ENCODE measurements around the gene TDP1.
A peak's percentile ranks its signal among the peaks of the same experiment; 100 is the strongest.

TDP1 gene

DNA sequence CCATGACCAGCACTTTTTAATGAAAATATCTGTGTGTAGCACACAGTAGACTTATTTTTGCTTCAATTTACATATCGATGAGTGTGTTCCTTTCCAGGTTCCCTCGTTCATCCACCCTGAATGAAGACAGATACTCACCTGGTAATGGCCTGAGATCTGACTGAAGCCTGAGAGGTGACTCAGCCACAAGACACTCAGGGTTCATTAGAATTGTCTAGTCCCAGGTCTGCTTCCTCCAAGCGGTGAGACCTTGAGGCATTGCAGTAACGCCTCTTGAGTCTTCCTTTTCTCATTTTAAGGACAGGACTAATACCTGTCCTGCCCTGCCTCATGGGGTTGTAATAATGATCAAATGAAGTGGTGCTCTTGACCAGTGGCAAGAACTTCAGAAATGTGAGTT lies 94.5 kb downstream of the TDP1 start:
- no peak overlapping the region for H3K4me3 ChIP-seq (ENCODE audit: control insufficient read depth, low read depth, low read length)
- TF ChIP-seq, protein P1, sequence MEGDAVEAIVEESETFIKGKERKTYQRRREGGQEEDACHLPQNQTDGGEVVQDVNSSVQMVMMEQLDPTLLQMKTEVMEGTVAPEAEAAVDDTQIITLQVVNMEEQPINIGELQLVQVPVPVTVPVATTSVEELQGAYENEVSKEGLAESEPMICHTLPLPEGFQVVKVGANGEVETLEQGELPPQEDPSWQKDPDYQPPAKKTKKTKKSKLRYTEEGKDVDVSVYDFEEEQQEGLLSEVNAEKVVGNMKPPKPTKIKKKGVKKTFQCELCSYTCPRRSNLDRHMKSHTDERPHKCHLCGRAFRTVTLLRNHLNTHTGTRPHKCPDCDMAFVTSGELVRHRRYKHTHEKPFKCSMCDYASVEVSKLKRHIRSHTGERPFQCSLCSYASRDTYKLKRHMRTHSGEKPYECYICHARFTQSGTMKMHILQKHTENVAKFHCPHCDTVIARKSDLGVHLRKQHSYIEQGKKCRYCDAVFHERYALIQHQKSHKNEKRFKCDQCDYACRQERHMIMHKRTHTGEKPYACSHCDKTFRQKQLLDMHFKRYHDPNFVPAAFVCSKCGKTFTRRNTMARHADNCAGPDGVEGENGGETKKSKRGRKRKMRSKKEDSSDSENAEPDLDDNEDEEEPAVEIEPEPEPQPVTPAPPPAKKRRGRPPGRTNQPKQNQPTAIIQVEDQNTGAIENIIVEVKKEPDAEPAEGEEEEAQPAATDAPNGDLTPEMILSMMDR (IDR thresholded peaks at IDR 0.05; ENCODE audit: control insufficient read depth, insufficient read depth, low read depth, low read length, missing control alignments), result no peak
- DNase-seq (ENCODE audit: low read depth), result no peak

DNA sequence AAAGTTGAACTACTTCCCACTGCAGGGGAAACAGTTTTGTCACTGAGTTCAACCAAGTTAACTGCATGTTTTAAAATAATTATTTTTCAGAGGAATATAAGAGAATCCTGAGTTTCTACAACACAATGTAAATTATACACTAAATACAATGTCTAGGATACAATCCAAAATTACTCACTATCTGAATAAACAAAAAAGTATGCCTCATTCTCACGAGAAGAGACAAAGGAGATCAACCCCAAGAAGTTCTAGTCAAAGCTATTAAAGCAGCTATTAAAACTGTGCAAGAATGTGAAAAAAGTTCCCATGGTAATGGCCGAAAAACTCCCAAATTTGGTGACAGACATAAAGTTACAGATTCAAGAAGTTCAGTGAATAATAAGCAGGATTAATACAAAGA lies 97.3 kb downstream of the TDP1 start:
- TF ChIP-seq, protein P1 (IDR thresholded peaks at IDR 0.05; ENCODE audit: control insufficient read depth, insufficient read depth, low read depth, low read length, missing control alignments), result no peak
- DNase-seq (ENCODE audit: low read depth), result peak; percentile 8
- no peak overlapping the region for H3K4me3 ChIP-seq (ENCODE audit: control insufficient read depth, low read depth, low read length)

DNA sequence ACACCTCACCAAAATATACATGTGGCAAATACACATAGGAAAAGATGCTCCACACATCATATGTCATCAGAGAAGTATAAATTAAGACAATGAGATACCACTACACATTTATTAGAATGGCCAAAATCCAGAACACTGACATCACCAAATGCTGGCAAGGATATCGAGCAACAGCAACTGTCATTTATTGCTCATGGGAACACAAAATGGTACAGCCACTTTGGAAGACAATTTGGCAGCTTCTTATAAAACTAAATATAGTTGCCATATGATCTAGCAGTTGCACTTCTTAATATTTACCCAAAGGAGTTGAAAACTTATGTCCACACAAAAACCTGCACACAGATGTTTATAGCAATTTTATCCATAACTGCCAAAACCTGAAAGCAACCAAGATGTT lies 99.1 kb downstream of the TDP1 start:
- H3K4me3 ChIP-seq (ENCODE audit: control insufficient read depth, low read depth, low read length), result no peak overlapping the region
- TF ChIP-seq, protein P1 (IDR thresholded peaks at IDR 0.05; ENCODE audit: control insufficient read depth, insufficient read depth, low read depth, low read length, missing control alignments), result no peak
- no peak for DNase-seq (ENCODE audit: low read depth)

DNA sequence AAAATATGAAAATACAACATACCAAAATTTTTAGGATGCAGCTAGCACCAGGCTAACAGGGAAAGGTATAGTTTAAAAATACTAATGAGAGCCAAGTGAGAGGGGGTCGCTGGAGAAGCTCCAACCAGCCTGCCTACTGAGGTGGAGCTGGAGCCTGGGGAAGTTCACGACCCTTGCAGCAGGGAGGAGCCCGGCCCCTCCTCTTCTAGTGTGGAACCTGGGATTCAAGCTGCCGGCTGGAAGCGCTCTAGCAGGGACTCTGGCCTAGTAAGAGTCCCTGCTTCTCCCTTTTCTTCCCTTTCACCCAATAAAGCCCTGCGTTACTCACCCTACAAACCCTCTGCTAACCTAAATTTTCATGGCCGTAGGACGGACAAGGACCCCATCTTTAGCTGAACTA lies 101.1 kb downstream of the TDP1 start:
- H3K4me3 ChIP-seq (ENCODE audit: control insufficient read depth, low read depth, low read length), result no peak overlapping the region
- TF ChIP-seq, protein P1 (IDR thresholded peaks at IDR 0.05; ENCODE audit: control insufficient read depth, insufficient read depth, low read depth, low read length, missing control alignments), result no peak
- DNase-seq (ENCODE audit: low read depth), result no peak

DNA sequence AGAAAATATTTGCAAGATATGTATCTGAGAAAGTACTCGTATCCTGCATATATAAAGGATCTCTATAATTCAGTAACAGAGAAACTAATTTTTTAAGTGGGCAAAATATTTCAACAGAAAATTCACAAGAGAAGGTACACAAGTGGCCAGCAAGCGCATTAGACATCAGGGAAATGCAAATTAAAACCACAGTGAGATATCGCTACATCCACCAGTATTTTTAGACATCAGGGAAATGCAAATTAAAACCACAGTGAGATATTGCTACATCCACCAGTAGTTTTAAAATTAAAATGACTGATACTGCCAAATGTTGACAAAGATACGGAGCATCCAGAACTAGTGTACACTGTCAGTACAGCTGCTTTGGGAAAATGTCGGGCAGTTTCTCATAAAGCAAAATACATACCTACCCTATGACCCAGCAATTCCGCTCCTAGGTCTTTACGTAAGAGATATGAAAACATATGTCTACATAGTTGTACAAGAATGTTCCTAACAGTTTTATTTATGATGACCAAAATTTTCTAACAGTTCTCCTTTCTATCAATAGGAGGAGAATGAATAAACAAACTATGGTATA lies 103.2 kb downstream of the TDP1 start:
- no peak overlapping the region for H3K4me3 ChIP-seq (ENCODE audit: control insufficient read depth, low read depth, low read length)
- TF ChIP-seq, protein P1 (IDR thresholded peaks at IDR 0.05; ENCODE audit: control insufficient read depth, insufficient read depth, low read depth, low read length, missing control alignments), result no peak
- no peak for DNase-seq (ENCODE audit: low read depth)

DNA sequence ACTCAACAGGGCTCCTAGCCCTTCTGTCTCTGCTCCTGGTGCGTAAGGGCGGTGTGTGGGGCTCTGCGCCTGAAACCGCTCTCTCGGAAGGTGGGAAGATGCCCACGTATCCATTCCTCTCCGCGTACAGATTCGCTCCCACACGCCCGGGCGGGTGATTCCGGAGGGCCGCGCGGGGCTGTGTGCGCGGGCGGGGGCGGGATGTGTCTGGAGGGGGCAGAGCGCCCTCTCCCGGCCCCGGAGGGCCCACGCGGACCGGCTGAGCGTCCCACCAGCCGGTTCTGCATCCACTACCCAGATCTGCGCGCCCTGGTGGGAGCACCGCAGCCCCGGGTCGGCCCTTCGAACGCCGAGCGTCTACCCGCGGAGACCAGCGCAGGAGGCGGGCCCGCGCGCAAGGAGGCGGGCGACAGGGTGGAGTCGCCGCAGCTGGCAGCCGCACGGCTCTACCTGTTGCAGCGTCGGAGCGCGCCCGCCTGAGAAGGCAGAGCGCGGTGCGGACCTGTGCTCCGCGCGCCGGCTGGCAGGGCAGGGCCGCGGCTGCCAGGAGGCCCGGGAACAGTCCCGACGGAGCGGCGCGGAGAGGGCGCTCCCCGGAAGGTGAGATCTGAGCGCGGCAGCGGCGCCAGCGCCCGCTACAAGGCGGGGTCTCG lies 104.7 kb downstream of the TDP1 start:
- TF ChIP-seq, protein P1 (IDR thresholded peaks at IDR 0.05; ENCODE audit: control insufficient read depth, insufficient read depth, low read depth, low read length, missing control alignments), result peak; percentile 54
- DNase-seq (ENCODE audit: low read depth), result no peak
- H3K4me3 ChIP-seq (ENCODE audit: control insufficient read depth, low read depth, low read length), result peak overlapping the region; percentile 43

Data from AG09309 (cell line).